HCT116 (cell line): Measurements from ENCODE around the gene SRGAP1. TPM values are rescaled to one million over a fixed set of nuclear protein-coding genes. Genes with fewer than 3 reads are reported as not detected.

Experiments
- ATAC-seq: fragments of 200-7000 bp; cut with Tn5 transposase; 2 replicates; pipeline ENCODE4 v1.9.1; 2020; ENCODE audit warnings: mild to moderate bottlenecking, moderate library complexity
- BruUV-seq: library from RNA; stranded (reverse); fragments of 400-500 nt; replicated peaks from 2 replicates; lab custom pipeline; 2021; lab: Mats Ljungman, UMichigan
- CTCF ChIA-PET: fragments of 300-600 bp; sonication (Branson Sonifier 250); formaldehyde crosslinking; loops from one replicate; lab custom pipeline; 2021; ENCODE audit warnings: antibody characterized with exemption; lab: Charles Lee
- POLR2A ChIA-PET: fragments of 300-600, 350-600 bp; sonication (Branson Sonifier 250); formaldehyde crosslinking; loops from one replicate; lab custom pipeline; 2021; ENCODE audit warnings: antibody characterized with exemption; lab: Charles Lee
- RAD21 ChIA-PET, 2 experiments: fragments of 300-600 bp; sonication (Branson Sonifier 250); formaldehyde crosslinking; loops; one replicate each; lab custom pipeline; 2023; ENCODE audit warnings: low total read pairs in 2 of 2; ENCODE audit not compliant: uncharacterized antibody in 2 of 2, unreplicated experiment in 2 of 2, low non-redundant PET in 1 of 2; lab: Charles Lee
- DNase-seq: peaks from one replicate; pipeline ENCODE4 v3.0.0-alpha.2; 2010; ENCODE audit warnings: low read depth, low spot score
- H2AFZ ChIP-seq: fragments of 200-600 bp; shearing (Covaris generic), sonication (generic); 2 replicates; pipeline ENCODE4 v1.6.1; 2017; ENCODE audit warnings: low read depth, mixed run types, mixed read lengths, antibody characterized with exemption, low read length; ENCODE audit not compliant: poor library complexity, severe bottlenecking
- H3K27ac ChIP-seq: 2 replicates; pipeline ENCODE4 v1.5.1; 2012; ENCODE audit warnings: low read depth, low read length
- H3K27me3 ChIP-seq: fragments of 200-600 bp; sonication (generic); 2 replicates; pipeline ENCODE4 v1.6.1; 2016; ENCODE audit warnings: mixed run types, low read length, mixed read lengths; ENCODE audit not compliant: insufficient read depth
- H3K36me3 ChIP-seq, 2 experiments: fragments of 200-500 bp in 1 of 2; fragments of 200-600 bp in 1 of 2; sonication (Bioruptor generic) in 1 of 2; sonication (generic) in 1 of 2; 2 replicates each; pipeline versions ENCODE4 v1.5.1 to v1.6.1; 2014 to 2016; ENCODE audit warnings: low read length in 2 of 2, inconsistent platforms in 1 of 2, mixed read lengths in 1 of 2, mixed run types in 1 of 2; ENCODE audit not compliant: insufficient read depth in 2 of 2, control insufficient read depth in 1 of 2
- H3K4me1 ChIP-seq, 2 experiments: fragments of 200-600 bp in 1 of 2; sonication (generic) in 1 of 2; 2 replicates each; pipeline versions ENCODE4 v1.5.1 to v1.6.1; 2012 to 2017; ENCODE audit warnings: low read length in 2 of 2, inconsistent platforms in 1 of 2, mild to moderate bottlenecking in 1 of 2, mixed read lengths in 1 of 2, mixed run types in 1 of 2, moderate library complexity in 1 of 2; ENCODE audit not compliant: insufficient read depth in 2 of 2, control insufficient read depth in 1 of 2
- H3K4me2 ChIP-seq: fragments of 200-600 bp; sonication (generic); 2 replicates; pipeline ENCODE4 v1.6.1; 2017; ENCODE audit warnings: mixed run types, low read length, mixed read lengths
- H3K4me3 ChIP-seq, 2 experiments: fragments of 200-600 bp in 1 of 2; sonication (generic) in 1 of 2; replicated peaks in 1 of 2; 2 replicates each; pipeline ENCODE4 v1.5.1; 2011 to 2016; ENCODE audit warnings: low read length in 2 of 2, control low read depth in 1 of 2, low read depth in 1 of 2, mild to moderate bottlenecking in 1 of 2, mixed read lengths in 1 of 2, mixed run types in 1 of 2
- H3K79me2 ChIP-seq: fragments of 200-600 bp; sonication (generic); 2 replicates; pipeline ENCODE4 v1.6.1; 2017; ENCODE audit warnings: mild to moderate bottlenecking, mixed run types, low read length, moderate library complexity, mixed read lengths; ENCODE audit not compliant: insufficient read depth
- H3K9ac ChIP-seq: fragments of 200-600 bp; sonication (generic); 2 replicates; pipeline ENCODE4 v1.6.1; 2016; ENCODE audit warnings: low read length, mixed read lengths
- H3K9me2 ChIP-seq: fragments of 200-600 bp; sonication (generic), shearing (Covaris generic); 2 replicates; pipeline ENCODE4 v1.6.1; 2017; ENCODE audit warnings: mixed run types, mild to moderate bottlenecking, moderate library complexity; ENCODE audit not compliant: insufficient read depth
- H3K9me3 ChIP-seq, 2 experiments: fragments of 200-500 bp in 1 of 2; fragments of 200-600 bp in 1 of 2; sonication (Bioruptor generic) in 1 of 2; sonication (generic) in 1 of 2; 2 replicates each; pipeline ENCODE4 v1.6.1; 2014 to 2017; ENCODE audit warnings: low read length in 2 of 2, mixed read lengths in 2 of 2, inconsistent platforms in 1 of 2, low read depth in 1 of 2, mild to moderate bottlenecking in 1 of 2, mixed run types in 1 of 2, moderate library complexity in 1 of 2; ENCODE audit not compliant: control insufficient read depth in 1 of 2, insufficient read depth in 1 of 2
- H4K20me1 ChIP-seq: fragments of 200-600 bp; sonication (generic), shearing (Covaris generic); 2 replicates; pipeline ENCODE4 v1.6.1; 2017; ENCODE audit warnings: mixed run types, mild to moderate bottlenecking, moderate library complexity; ENCODE audit not compliant: insufficient read depth
- CBX3 ChIP-seq: IDR thresholded peaks from 2 replicates; pipeline ENCODE4 v1.6.1; 2012; ENCODE audit warnings: low read depth
- CEBPB ChIP-seq: IDR thresholded peaks from 2 replicates; pipeline ENCODE4 v1.6.1; 2012; ENCODE audit warnings: low read depth
- ELF1 ChIP-seq: IDR thresholded peaks from 2 replicates; pipeline ENCODE4 v1.6.1; 2012; ENCODE audit warnings: low read depth, borderline replicate concordance
- FOSL1 ChIP-seq: IDR thresholded peaks from 2 replicates; pipeline ENCODE4 v1.6.1; 2012; ENCODE audit warnings: low read depth
- JUND ChIP-seq: IDR thresholded peaks from 2 replicates; pipeline ENCODE4 v1.6.1; 2012
- MAX ChIP-seq: IDR thresholded peaks from 2 replicates; pipeline ENCODE4 v1.6.1; 2012
- POLR2AphosphoS5 ChIP-seq: IDR thresholded peaks from 2 replicates; pipeline ENCODE4 v1.6.1; 2011; ENCODE audit warnings: mild to moderate bottlenecking, low read depth, low read length, moderate library complexity
- RAD21 ChIP-seq: IDR thresholded peaks from 2 replicates; pipeline ENCODE4 v1.6.1; 2012; ENCODE audit warnings: low read depth, mild to moderate bottlenecking
- SP1 ChIP-seq: IDR thresholded peaks from 2 replicates; pipeline ENCODE4 v1.6.1; 2012; ENCODE audit warnings: low read depth
- TCF7L2 ChIP-seq: IDR thresholded peaks from 2 replicates; pipeline ENCODE4 v1.7.0; 2011; ENCODE audit warnings: borderline replicate concordance, inconsistent platforms; ENCODE audit not compliant: insufficient read depth, insufficient read length; ENCODE audit errors: extremely low read depth
- YY1 ChIP-seq: IDR thresholded peaks from 2 replicates; pipeline ENCODE4 v1.6.1; 2011; ENCODE audit warnings: low read length, low read depth, moderate library complexity, mild to moderate bottlenecking; ENCODE audit not compliant: insufficient replicate concordance; ENCODE audit errors: extremely low read depth
- intact Hi-C: fragments of 100-400 bp; cut with micrococcal nuclease; formaldehyde crosslinking; loops from 2 replicates; pipeline ENCODE4 v1.10.0; 2022
- total RNA-seq: library from RNA; stranded (reverse); gene quantifications from one replicate; pipeline ENCODE4 v1.2.1, GENCODE V29; 2021; ENCODE audit not compliant: unreplicated experiment
- TF ChIP-seq, protein P1 (sequence below): IDR thresholded peaks from 2 replicates; pipeline ENCODE4 v1.6.1; 2012

The SRGAP1 gene
- total RNA-seq, 1 experiment from 2014 or later, result 16.6 TPM

DNA sequence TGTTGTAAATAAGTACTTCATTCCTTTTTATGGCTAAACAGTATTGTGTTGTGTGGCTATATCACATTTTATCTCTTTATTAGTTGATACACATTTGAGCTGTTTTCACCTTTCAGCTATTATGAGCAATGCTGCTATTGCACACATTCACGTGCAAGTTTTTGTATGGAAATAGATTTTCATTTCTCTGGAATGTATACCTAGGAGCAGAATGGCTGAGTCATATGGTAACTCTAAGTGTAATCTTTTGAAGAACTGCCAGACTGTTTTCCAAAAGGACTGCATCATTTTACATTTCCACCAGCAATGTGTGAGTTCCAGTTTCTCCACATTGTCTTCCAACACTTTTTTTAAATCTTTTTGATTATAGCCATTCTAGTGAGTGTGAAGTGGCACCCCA lies 134.0 kb downstream of the SRGAP1 start:
- peaks cover 6 to 72% of the 10 kb centered on the region in 2 experiments for H3K4me1 ChIP-seq
- no peaks in the 10 kb centered on the region for H3K36me3 ChIP-seq
- no peaks in the 10 kb centered on the region for H3K9me2 ChIP-seq
- H3K4me3 ChIP-seq, result peak overlapping the region in 1 of 2 experiments; percentile 30; a peak in 2 of 4 replicates
- no peaks in the 10 kb centered on the region for H3K27me3 ChIP-seq
- intact Hi-C loops, result loop anchor here (10.0 kb wide), 1 partner anchor 134 kb away; the partner anchor contains the start of gene SRGAP1
- H4K20me1 ChIP-seq, result no peaks in the 10 kb centered on the region
- peak overlapping the region; percentile 46; the same call in 1 of the 2 replicates for H3K27ac ChIP-seq
- POLR2A ChIA-PET, result no interaction called here
- RAD21 ChIA-PET, result no interaction called here
- H3K9me3 ChIP-seq, result no peaks in the 10 kb centered on the region
- TF ChIP-seq CEBPB (peak; percentile 76), FOSL1 (peak; percentile 72), RAD21 (peak; percentile 15; the same call in 1 of the 2 replicates), ELF1 (no peak), TCF7L2 (peak; percentile 21), SP1 (peak; percentile 56), CBX3 (peak; percentile 74; the same call in 1 of the 2 replicates), YY1 (no peak), POLR2AphosphoS5 (no peak), MAX (peak; percentile 55), JUND (peak; percentile 52; the same call in 1 of the 2 replicates)
- TF ChIP-seq, protein P1, sequence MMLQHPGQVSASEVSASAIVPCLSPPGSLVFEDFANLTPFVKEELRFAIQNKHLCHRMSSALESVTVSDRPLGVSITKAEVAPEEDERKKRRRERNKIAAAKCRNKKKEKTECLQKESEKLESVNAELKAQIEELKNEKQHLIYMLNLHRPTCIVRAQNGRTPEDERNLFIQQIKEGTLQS, result 0 out of 2 replicates have a peak, but pooled peaks have one; percentile 24
- TF ChIP-seq, all 23 proteins: peak for 9
- peak overlapping the region; percentile 68 for H3K4me2 ChIP-seq
- ATAC-seq, result peak; percentile 71
- H3K9ac ChIP-seq, result peak overlapping the region; percentile 34
- BruUV-seq, result no TSS peak
- peaks cover 23% of the 10 kb centered on the region for H3K79me2 ChIP-seq
- DNase-seq, result peak; percentile 58
- CTCF ChIA-PET, result interaction anchor here (0.7 kb wide), 1 partner anchor 126 kb away, joined by 6 read pairs; no protein-coding TSS in a partner anchor
- no peak overlapping the region for H2AFZ ChIP-seq
